Activated B cell treated with CpG ODN at 0.5 μM for 24 hours (primary cell): ENCODE data around the gene MYBL2. TPM values are rescaled to one million over a fixed set of nuclear protein-coding genes. Genes with fewer than 3 reads are reported as not detected.

Experiments
- ATAC-seq: fragments of 200-7000 bp; cut with Tn5 transposase; one replicate; pipeline ENCODE4 v1.10.0; 2021; ENCODE audit warnings: low read depth, mild to moderate bottlenecking, moderate library complexity
- CTCF ChIA-PET: fragments of 350-600 bp; sonication (Branson Sonifier 250); formaldehyde crosslinking; loops from one replicate; lab custom pipeline; 2021; ENCODE audit warnings: antibody characterized with exemption; lab: Charles Lee
- POLR2A ChIA-PET: fragments of 350-600 bp; sonication (Branson Sonifier 250); formaldehyde crosslinking; loops from one replicate; lab custom pipeline; 2021; ENCODE audit warnings: antibody characterized with exemption; lab: Charles Lee
- DNase-seq: peaks from one replicate; pipeline ENCODE4 v3.0.0; 2022
- H3K27ac Mint-ChIP-seq: one replicate; pipeline ENCODE4 v1.8.0; 2020; ENCODE audit warnings: mixed read lengths
- H3K27me3 Mint-ChIP-seq: one replicate; pipeline ENCODE4 v1.8.0; 2021; ENCODE audit warnings: mixed read lengths
- H3K36me3 Mint-ChIP-seq: one replicate; pipeline ENCODE4 v1.8.0; 2021; ENCODE audit warnings: low read depth, mixed read lengths
- H3K4me1 Mint-ChIP-seq: one replicate; pipeline ENCODE4 v1.8.0; 2021; ENCODE audit warnings: mixed read lengths
- H3K4me3 Mint-ChIP-seq: one replicate; pipeline ENCODE4 v1.8.0; 2020; ENCODE audit warnings: mild to moderate bottlenecking, mixed read lengths
- H3K9me3 Mint-ChIP-seq: one replicate; pipeline ENCODE4 v1.8.0; 2020; ENCODE audit warnings: mixed read lengths
- CTCF ChIP-seq: fragments of 200-600 bp; IDR thresholded peaks from one replicate; pipeline ENCODE4 v1.8.0; 2022; ENCODE audit warnings: antibody characterized with exemption, mild to moderate bottlenecking
- intact Hi-C: fragments of 100-400 bp; cut with micrococcal nuclease; formaldehyde crosslinking; loops from one replicate; pipeline ENCODE4 v1.15.1; 2024
- total RNA-seq: library from RNA; stranded (reverse); gene quantifications from 2 replicates; pipeline ENCODE4 v1.2.3, GENCODE V29; 2022

MYBL2 gene
- total RNA-seq, 1 donor from 2014 or later = 102 TPM

GRCh38 chr20:43702502-43702901, 35.6 kb downstream of the MYBL2 start:
- ATAC-seq (no peak), DNase-seq (no peak)
- CTCF ChIA-PET = interaction anchor here (1.0 kb wide), 1 partner anchor 10 kb away, joined by 3 read pairs; no protein-coding TSS in a partner anchor
- Mint-ChIP-seq H3K36me3 (peaks cover 74% of the 10 kb centered on the region), H3K9me3 (no peaks in the 10 kb centered on the region), H3K27me3 (no peaks in the 10 kb centered on the region), H3K27ac (no peak overlapping the region), H3K4me1 (no peaks in the 10 kb centered on the region), H3K4me3 (no peak overlapping the region)
- intact Hi-C loops = no loop called here
- POLR2A ChIA-PET = interaction anchor here (0.6 kb wide), 1 partner anchor 206 kb away, joined by 5 read pairs; no protein-coding TSS in a partner anchor
- TF ChIP-seq CTCF = no peak

- Mint-ChIP-seq H3K4me1 (peaks cover 23% of the 10 kb centered on the region), H3K36me3 (peaks cover 89% of the 10 kb centered on the region), H3K27ac (peak overlapping the region; percentile 63), H3K27me3 (no peaks in the 10 kb centered on the region), H3K9me3 (no peaks in the 10 kb centered on the region), H3K4me3 (peak overlapping the region; percentile 7)
- DNase-seq (no peak), ATAC-seq (peak; percentile 75)
- CTCF ChIA-PET = interaction anchor here (0.8 to 1.2 kb wide), 2 partner anchors 41 to 262 kb away, joined by 3 read pairs; no protein-coding TSS in a partner anchor
- no peak for TF ChIP-seq CTCF
- POLR2A ChIA-PET = interaction anchor here (0.8 to 1.3 kb wide), 2 partner anchors 15 to 29 kb away, joined by 3 to 4 read pairs; no protein-coding TSS in a partner anchor
- intact Hi-C loops = loop anchor here (1.0 kb wide), 1 partner anchor 28 kb away; no protein-coding TSS in a partner anchor
These were observed 43.6 kb downstream of the MYBL2 start for GRCh38 chr20:43710370-43711044.

GRCh38 chr20:43711098-43711654, 44.3 kb downstream of the MYBL2 start:
- intact Hi-C loops = no loop called here
- Mint-ChIP-seq H3K4me1 (peaks cover 23% of the 10 kb centered on the region), H3K36me3 (peaks cover 89% of the 10 kb centered on the region), H3K27ac (peak overlapping the region; percentile 63), H3K27me3 (no peaks in the 10 kb centered on the region), H3K9me3 (no peaks in the 10 kb centered on the region), H3K4me3 (peak overlapping the region; percentile 7)
- DNase-seq (no peak), ATAC-seq (peak; percentile 20)
- POLR2A ChIA-PET = interaction anchor here (0.8 to 1.3 kb wide), 2 partner anchors 14 to 29 kb away, joined by 3 to 4 read pairs; no protein-coding TSS in a partner anchor
- TF ChIP-seq CTCF = no peak
- CTCF ChIA-PET = interaction anchor here (0.8 to 1.2 kb wide), 2 partner anchors 40 to 262 kb away, joined by 3 read pairs; no protein-coding TSS in a partner anchor

DNA sequence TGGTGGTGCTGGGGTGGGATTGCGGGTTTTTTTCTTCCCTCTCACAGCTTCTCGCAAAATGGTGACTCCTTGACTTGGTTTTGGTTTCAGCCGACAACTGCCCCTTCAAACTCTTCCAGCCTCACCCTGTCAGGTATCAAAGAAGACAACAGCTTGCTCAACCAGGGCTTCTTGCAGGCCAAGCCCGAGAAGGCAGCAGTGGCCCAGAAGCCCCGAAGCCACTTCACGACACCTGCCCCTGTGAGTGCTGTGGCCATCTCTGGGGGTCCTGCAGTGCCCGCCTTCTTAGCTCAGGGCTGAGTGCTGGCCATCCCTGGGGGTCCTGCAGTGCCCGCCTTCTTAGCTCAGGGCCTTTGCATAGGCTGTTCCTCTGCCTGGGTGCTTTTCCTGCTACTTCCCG, 48.1 kb downstream of the MYBL2 start:
- no peak for TF ChIP-seq CTCF
- DNase-seq = no peak
- peaks cover 15% of the 10 kb centered on the region for H3K4me1 Mint-ChIP-seq
- CTCF ChIA-PET = no interaction called here
- no peak overlapping the region for H3K4me3 Mint-ChIP-seq
- intact Hi-C loops = no loop called here
- H3K27me3 Mint-ChIP-seq = no peaks in the 10 kb centered on the region
- peaks cover 2% of the 10 kb centered on the region for H3K9me3 Mint-ChIP-seq
- H3K27ac Mint-ChIP-seq = no peak overlapping the region
- peaks cover 87% of the 10 kb centered on the region for H3K36me3 Mint-ChIP-seq
- POLR2A ChIA-PET = no interaction called here
- ATAC-seq = no peak

DNA sequence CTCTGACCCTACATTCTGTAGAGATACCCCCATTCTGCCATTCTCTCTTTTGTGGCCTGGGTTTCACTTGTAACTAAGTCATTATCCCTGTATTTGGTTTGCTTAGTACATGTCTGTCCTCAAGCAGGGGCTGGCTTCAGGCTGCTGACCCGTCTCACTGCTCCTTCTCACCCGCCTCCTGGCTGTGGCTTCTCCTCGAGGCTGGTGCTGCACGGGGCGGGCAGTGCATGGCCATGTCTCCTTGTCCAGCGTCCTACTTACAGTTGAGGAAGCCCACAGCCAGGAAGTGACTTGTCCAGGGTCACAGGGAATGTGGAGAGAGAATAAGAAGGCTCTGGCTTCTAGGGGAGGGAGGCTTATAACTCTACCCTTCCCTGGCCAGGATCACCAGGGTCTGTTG, 48.6 kb downstream of the MYBL2 start:
- intact Hi-C loops = no loop called here

More for the DNA sequence above, 48.6 kb downstream of the MYBL2 start:
- no peak for TF ChIP-seq CTCF
- no peaks in the 10 kb centered on the region for H3K27me3 Mint-ChIP-seq
- peaks cover 2% of the 10 kb centered on the region for H3K9me3 Mint-ChIP-seq
- POLR2A ChIA-PET = no interaction called here
- DNase-seq (no peak), ATAC-seq (no peak)
- no peak overlapping the region for H3K27ac Mint-ChIP-seq
- CTCF ChIA-PET = no interaction called here
- H3K4me3 Mint-ChIP-seq = no peak overlapping the region
- H3K36me3 Mint-ChIP-seq = peaks cover 85% of the 10 kb centered on the region
- peaks cover 10% of the 10 kb centered on the region for H3K4me1 Mint-ChIP-seq
